Measurements from ENCODE around the gene NRXN3.

DNA sequence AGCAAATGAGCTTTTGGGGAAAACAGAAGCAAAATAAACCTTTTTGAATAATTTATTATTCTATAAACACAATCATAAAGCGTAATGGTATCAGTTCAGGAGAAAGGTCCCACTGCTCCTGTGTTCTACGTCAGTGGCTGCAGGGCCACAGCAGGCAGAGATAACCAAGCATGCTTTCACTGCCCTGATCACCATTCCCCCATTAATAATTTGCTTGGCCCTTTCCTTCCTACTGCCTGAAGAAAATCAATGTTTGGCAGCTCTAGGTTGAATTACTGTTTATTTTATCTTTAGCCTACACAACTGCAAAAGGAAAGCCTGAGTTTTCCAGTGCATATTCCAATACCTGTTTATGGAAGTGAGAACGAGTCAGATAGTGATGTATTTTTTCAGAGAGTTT is 1671.3 kb downstream of the NRXN3 start:
- TF ChIP-seq, protein P1, sequence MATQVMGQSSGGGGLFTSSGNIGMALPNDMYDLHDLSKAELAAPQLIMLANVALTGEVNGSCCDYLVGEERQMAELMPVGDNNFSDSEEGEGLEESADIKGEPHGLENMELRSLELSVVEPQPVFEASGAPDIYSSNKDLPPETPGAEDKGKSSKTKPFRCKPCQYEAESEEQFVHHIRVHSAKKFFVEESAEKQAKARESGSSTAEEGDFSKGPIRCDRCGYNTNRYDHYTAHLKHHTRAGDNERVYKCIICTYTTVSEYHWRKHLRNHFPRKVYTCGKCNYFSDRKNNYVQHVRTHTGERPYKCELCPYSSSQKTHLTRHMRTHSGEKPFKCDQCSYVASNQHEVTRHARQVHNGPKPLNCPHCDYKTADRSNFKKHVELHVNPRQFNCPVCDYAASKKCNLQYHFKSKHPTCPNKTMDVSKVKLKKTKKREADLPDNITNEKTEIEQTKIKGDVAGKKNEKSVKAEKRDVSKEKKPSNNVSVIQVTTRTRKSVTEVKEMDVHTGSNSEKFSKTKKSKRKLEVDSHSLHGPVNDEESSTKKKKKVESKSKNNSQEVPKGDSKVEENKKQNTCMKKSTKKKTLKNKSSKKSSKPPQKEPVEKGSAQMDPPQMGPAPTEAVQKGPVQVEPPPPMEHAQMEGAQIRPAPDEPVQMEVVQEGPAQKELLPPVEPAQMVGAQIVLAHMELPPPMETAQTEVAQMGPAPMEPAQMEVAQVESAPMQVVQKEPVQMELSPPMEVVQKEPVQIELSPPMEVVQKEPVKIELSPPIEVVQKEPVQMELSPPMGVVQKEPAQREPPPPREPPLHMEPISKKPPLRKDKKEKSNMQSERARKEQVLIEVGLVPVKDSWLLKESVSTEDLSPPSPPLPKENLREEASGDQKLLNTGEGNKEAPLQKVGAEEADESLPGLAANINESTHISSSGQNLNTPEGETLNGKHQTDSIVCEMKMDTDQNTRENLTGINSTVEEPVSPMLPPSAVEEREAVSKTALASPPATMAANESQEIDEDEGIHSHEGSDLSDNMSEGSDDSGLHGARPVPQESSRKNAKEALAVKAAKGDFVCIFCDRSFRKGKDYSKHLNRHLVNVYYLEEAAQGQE (IDR thresholded peaks at IDR 0.05; ENCODE audit: insufficient read depth in 1 of 2, low read depth in 2 of 2, low read length in 1 of 2) = no peak
- TF ChIP-seq, protein P2, sequence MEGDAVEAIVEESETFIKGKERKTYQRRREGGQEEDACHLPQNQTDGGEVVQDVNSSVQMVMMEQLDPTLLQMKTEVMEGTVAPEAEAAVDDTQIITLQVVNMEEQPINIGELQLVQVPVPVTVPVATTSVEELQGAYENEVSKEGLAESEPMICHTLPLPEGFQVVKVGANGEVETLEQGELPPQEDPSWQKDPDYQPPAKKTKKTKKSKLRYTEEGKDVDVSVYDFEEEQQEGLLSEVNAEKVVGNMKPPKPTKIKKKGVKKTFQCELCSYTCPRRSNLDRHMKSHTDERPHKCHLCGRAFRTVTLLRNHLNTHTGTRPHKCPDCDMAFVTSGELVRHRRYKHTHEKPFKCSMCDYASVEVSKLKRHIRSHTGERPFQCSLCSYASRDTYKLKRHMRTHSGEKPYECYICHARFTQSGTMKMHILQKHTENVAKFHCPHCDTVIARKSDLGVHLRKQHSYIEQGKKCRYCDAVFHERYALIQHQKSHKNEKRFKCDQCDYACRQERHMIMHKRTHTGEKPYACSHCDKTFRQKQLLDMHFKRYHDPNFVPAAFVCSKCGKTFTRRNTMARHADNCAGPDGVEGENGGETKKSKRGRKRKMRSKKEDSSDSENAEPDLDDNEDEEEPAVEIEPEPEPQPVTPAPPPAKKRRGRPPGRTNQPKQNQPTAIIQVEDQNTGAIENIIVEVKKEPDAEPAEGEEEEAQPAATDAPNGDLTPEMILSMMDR (IDR thresholded peaks at IDR 0.05) = no peak
- no peak for TF ChIP-seq SIN3A (IDR thresholded peaks at IDR 0.05; ENCODE audit: borderline replicate concordance, insufficient read depth, low read depth, low read length)

Data from Panc1 (cell line).